GM13977 (cell line): ENCODE measurements around the gene PDE1A.

ENCODE experiments used
- DNase-seq: peaks from one replicate; pipeline ENCODE4 v3.0.0; 2012; ENCODE audit warnings: low spot score
- CTCF ChIP-seq: IDR thresholded peaks from 2 replicates; pipeline ENCODE4 v1.5.1; 2012; ENCODE audit warnings: mild to moderate bottlenecking, control low read depth; ENCODE audit not compliant: insufficient read depth; ENCODE audit errors: extremely low read depth, missing control alignments
- in situ Hi-C: fragments of 300-500 bp; cut with MboI; formaldehyde crosslinking; loops from one replicate; pipeline ENCODE4 v1.12.0; 2022; ENCODE audit warnings: low sequenced_read_pairs, low pct_unique_long_range_greater_than_20kb, mixed read lengths, inconsistent platforms; ENCODE audit not compliant: unreplicated experiment

The PDE1A gene

GRCh38 chr2:182432051-182432450 lies 5.2 kb upstream of the PDE1A start:
- in situ Hi-C loops: no loop called here
- DNase-seq: no peak
- no peak for TF ChIP-seq CTCF

- in situ Hi-C loops: no loop called here
Measured at GRCh38 chr2:182428476-182428875, 1.6 kb upstream of the PDE1A start.

GRCh38 chr2:182426082-182426917 lies 536 bp downstream of the PDE1A start:
- in situ Hi-C loops: no loop called here
- no peak for DNase-seq
- TF ChIP-seq CTCF: no peak

More at GRCh38 chr2:182428476-182428875, 1.6 kb upstream of the PDE1A start:
- no peak for TF ChIP-seq CTCF
- DNase-seq: no peak

- in situ Hi-C loops: no loop called here
- no peak for DNase-seq
Measured at GRCh38 chr2:182422864-182423263, 4.0 kb downstream of the PDE1A start.

GRCh38 chr2:182420669-182421068 lies 6.2 kb downstream of the PDE1A start:
- in situ Hi-C loops: no loop called here
- DNase-seq: no peak
- TF ChIP-seq CTCF: no peak

More at GRCh38 chr2:182422864-182423263, 4.0 kb downstream of the PDE1A start:
- TF ChIP-seq CTCF: no peak

- in situ Hi-C loops: no loop called here
- DNase-seq: no peak
- no peak for TF ChIP-seq CTCF
Measured at GRCh38 chr2:182416861-182417260, 10.0 kb downstream of the PDE1A start.
